ENCODE data around the gene FERMT1.

DNA sequence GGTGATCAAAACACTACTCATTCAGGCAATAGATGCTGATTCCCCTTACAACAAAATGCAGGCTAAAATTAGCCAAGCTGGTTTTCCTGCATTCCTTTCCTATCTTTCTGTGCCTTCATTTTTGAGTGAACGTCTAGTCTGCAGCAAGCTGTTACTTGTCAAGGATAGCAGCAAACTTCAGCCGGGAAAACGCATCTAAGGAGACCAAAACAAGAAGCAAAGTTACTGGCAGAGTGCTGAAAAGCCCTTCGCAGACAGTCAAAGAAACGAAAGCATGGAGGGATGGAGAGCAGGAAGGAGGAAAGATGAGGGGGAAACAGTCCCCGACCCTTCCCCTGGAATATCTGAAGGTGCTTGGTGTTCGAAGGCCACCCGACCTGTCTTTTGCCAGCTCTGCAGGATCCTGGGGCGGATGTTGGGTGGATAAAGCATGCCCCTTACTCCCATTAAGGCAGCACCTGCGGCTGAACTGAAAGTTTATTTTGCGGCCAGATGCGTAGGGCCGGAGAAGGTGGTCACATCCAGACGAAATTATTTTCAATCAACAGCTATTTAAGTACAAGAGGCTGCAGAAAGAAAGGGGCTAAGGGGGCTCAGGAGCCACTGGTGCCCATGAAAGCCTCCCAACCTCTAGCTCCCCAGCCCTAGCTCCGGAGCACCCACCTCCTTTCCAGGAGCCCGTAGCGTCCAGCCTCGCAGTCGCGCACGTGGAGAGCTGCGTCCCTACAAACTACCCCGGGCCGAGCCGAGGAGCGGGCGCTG lies 538 bp downstream of the FERMT1 start:
- no peak for TF ChIP-seq CTCF (IDR thresholded peaks at IDR 0.05)
- TF ChIP-seq POLR2A (IDR thresholded peaks at IDR 0.05) = peak in 1 of 2 donors; percentile 22

Data from adrenal gland (tissue), 5 donors.